Tongue (tissue), 2 donors: ENCODE data around the gene TESMIN. TPM values are rescaled to one million over a fixed set of nuclear protein-coding genes. Genes with fewer than 3 reads are reported as not detected.
A peak's percentile ranks its signal among the peaks of the same experiment; 100 is the strongest.

Experiments used
- DNase-seq: peaks from one replicate; pipeline ENCODE4 v3.0.0-alpha.2; 2015
- total RNA-seq: library from RNA; depleted of rRNA; stranded (reverse); fragments of >200 nt; gene quantifications from one replicate; pipeline ENCODE4 v1.2.3, GENCODE V29; 2014

TESMIN gene
- total RNA-seq, 1 donor from 2014 or later = 0.10 TPM

GRCh38 chr11:68660066-68660810 lies 91.1 kb downstream of the TESMIN start:
- no peak for DNase-seq

GRCh38 chr11:68659158-68659921 lies 92.0 kb downstream of the TESMIN start:
- peak; percentile 87 for DNase-seq

GRCh38 chr11:68658661-68659060 lies 92.7 kb downstream of the TESMIN start:
- DNase-seq = no peak

- no peak for DNase-seq
Observed at GRCh38 chr11:68658097-68658496, 93.2 kb downstream of the TESMIN start.

Other genes with a start within 250 kb of the TESMIN start
- gene GAL, start 67.0 kb downstream of the TESMIN start, total RNA-seq = not detected
- gene CPT1A, start 90.4 kb upstream of the TESMIN start, total RNA-seq = 14.2 TPM
- gene MRPL21, start 152.3 kb upstream of the TESMIN start, total RNA-seq = 30.1 TPM
- gene IGHMBP2, start 152.4 kb upstream of the TESMIN start, total RNA-seq = 20.1 TPM
- not detected for gene MRGPRD, start 229.5 kb upstream of the TESMIN start, total RNA-seq